Stimulated activated naive CD4-positive, alpha-beta T cell treated with Interleukin-2 at 50 U/mL for 16 hours (primary cell): ENCODE data around the gene CCNB1IP1.
"Not testable (repeated sequence)": the region's sequence is repeated elsewhere in the genome, so short reads cannot be mapped to it uniquely, and the experiment has no call there.

Experiments
- DNase-seq: peaks from one replicate; lab custom pipeline; 2025; lab: John Stamatoyannopoulos, UW

The CCNB1IP1 gene

DNA sequence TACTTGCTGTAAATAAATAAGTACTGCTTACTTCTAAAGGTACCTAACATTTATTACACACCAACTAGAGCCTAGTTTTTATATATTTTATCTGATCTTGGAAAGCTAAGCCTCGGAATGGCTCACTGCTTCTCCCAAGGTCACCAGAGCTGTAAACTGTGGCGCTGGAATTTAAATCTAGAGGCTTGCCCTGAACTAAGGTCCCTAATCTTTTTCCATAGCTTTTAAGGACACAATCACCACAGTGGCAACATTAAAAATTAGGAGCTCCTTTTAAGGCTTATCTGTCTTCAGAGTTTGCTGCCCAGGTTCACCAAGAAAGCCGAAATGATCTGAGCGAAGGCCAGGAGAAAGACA, 670 bp downstream of the CCNB1IP1 start:
- DNase-seq = no peak

GRCh38 chr14:20331053-20331613, 1.9 kb downstream of the CCNB1IP1 start:
- no peak for DNase-seq

DNA sequence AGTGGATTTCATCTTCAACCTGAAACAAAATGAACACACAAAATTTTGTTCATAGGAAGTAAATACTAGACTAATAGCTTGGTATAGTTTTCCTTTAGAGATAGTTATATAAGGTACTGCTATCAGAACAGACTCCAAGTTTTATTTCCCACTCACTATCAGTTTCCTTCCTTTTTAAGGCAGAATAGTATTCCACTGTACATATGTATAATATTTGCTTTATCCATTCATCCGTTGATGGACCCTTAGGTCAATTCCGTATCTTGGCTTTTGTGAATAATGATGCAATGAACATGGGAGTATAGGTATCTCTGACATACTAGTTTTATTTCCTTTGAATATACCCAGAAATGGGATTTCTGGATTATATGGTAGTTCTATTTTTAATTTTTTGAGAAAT, 3.7 kb downstream of the CCNB1IP1 start:
- no peak for DNase-seq

- no peak for DNase-seq
Measured at GRCh38 chr14:20328705-20329104, 4.4 kb downstream of the CCNB1IP1 start.

GRCh38 chr14:20327005-20327869, 5.8 kb downstream of the CCNB1IP1 start:
- no peak for DNase-seq

GRCh38 chr14:20317720-20318119, 15.4 kb downstream of the CCNB1IP1 start:
- no peak for DNase-seq

- DNase-seq = no peak
Measured at GRCh38 chr14:20314026-20314425, 19.1 kb downstream of the CCNB1IP1 start.

DNA sequence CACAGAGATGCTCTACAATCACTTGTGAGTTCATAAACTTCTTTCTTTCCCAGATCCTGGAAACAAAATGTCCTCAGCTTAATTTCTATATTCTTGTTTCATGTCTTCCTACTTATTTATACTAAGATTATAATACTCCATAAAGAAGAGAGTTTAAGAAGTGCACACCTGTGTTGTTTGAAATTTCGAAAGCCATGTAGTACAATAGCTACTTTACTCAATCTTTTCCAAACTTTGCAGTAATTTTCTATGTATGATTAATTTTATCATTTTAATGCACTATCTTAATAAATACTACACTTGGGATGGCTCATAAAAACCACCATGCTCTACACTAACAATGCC, 27.0 kb downstream of the CCNB1IP1 start:
- DNase-seq = no peak

DNA sequence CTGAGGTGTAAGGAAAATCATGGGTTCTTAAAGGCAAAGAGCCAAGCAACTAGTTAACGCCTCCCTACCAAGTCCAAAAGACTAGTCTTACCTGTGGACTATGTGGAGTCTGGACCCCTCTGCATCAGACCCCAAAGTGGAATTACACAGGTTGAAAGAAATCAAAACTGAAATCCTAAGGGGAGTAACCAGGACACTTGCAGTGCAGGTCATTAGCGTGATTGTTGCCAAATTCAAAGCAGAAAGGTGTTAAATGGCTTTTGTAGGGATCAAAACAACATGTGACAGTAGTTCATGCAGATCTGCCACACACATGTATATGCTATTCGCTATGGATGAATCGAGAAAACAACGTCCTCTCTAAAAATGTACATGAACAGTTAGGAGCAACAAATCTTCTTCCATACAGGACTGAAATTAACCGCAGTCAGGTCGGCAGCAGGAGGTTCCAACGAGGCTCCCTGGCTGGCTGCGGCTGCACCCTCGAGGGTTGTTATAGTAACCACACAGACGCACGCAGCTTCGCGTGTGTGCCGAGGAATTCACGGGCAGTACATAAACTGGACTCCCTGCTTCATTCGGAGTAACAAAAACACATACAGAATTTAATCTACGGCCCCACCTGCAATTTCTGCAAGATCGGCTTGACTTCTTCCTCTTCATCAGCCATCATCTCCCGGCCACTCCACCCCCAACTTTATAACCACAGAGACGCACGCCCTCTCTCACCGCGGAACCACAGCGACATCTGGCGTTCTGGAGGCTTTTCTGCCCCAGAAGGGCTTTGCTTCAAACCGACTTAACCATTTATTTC, 27.6 kb downstream of the CCNB1IP1 start, which contains the start of gene TTC5:
Gene TTC5, minus strand, starts transcription at position 687 of the 814 bp plus-strand sequence. Its CDS starts 14 bp downstream, at position 673.
- peak; percentile 85 for DNase-seq

- no peak for DNase-seq
Measured at GRCh38 chr14:20302042-20302755, 30.9 kb downstream of the CCNB1IP1 start.

GRCh38 chr14:20295067-20295466, 38.0 kb downstream of the CCNB1IP1 start:
- DNase-seq = no peak

DNA sequence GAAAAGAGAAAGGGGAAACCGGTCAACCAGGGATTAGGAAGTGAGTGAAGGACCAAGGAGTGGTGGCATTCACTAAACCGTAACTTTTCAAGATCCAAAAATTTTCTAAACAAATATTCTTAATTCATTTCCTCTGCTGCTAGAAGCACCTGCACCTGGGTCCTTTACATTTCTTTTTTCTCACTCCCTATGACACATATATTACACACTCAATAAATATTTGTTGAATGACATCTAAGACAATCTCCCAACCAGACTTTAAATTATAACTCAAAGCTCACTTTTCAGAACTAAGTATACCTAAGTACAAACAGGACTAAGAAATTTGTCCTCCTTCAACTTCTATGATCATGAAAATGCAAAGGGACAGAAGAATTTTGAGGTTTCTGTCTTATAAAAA, 38.4 kb downstream of the CCNB1IP1 start:
- DNase-seq = no peak

GRCh38 chr14:20281998-20282397, 51.1 kb downstream of the CCNB1IP1 start:
- DNase-seq = not testable (repeated sequence)

DNA sequence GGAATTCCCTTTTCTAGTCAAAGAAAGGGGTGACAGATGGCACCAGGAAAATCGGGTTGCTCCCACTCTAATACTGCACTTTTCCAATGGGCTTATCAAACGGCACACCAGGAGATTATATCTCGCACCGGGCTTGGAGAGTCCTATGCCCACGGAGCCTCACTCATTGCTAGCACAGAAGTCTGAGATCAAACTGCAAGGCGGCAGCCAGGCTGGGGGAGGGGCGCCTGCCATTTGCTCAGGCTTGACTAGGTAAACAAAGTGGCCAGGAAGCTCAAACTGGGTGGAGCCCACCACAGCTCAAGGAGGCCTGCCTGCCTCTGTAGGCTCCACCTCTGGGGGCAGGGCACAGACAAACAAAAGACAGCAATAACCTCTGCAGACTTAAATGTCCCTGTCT, 52.8 kb downstream of the CCNB1IP1 start:
- not testable (repeated sequence) for DNase-seq

- DNase-seq = no peak
Measured at GRCh38 chr14:20278414-20278813, 54.7 kb downstream of the CCNB1IP1 start.

DNA sequence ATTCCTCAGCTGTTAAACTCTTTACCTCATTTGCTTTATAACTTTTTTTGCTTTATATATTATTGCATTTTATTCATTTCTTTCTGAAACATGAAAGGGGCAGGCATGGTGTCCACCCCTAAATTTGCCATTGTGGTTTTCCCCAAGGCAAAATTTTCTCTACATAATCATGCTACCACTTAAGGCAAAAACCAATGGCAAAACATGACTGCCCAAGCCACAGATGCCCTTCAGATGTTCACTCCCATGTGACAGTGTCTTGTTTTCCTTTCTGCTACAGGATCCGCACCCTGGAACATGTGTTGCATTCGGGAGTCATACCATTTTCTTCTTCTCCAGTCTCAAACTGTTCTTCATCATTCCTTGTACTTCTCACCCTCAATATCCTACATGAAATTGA, 55.7 kb downstream of the CCNB1IP1 start:
- no peak for DNase-seq

GRCh38 chr14:20274062-20274461, 59.0 kb downstream of the CCNB1IP1 start:
- DNase-seq = no peak

DNA sequence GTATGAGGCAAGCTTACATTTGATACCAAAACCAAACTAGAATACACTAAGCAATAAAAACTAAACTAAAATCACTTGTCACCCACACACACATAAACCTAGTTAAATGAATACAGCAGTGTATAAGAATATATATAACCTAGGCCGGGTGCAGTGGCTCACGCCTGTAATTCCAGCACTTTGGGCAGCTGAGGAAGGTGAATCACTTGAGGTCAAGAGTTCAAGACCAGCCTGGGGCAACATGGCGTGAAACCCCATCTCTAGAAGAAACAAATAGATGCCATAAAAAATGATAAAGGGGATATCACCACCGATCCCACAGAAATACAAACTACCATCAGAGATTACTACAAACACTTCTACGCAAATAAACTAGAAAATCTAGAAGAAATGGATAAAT, 68.7 kb downstream of the CCNB1IP1 start:
- not testable (repeated sequence) for DNase-seq

DNA sequence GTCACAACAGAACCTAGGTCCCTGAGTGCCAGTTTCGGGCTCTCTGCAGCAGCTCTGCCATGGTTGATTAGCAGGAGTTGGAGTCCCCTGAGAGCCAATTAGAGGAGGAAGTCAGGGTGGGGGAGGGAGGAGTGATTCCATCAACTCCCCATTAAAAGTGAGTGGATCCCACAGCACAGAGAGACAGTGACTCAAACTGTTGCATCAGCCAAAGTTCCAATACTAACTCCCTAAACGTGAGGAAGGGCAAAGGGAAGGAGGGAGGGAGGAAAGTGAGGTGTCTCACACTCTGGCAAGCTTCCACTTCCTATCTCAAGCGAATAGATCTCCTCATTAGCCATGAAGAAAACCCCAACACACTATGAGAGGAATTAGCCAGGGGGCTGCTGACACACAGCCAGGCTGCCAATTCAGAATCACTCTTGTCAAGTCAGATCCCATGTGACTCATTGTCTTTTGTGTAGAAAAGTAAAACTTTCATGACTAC, 70.4 kb downstream of the CCNB1IP1 start:
- DNase-seq = no peak
